ENCODE data around the gene SULT1A2. TPM values are rescaled to one million over a fixed set of nuclear protein-coding genes. Genes with fewer than 3 reads are reported as not detected.

Gene SULT1A2
- total and polyA plus RNA-seq, 2 of the 13 experiments (the other 11 are each of a cell fraction or from before 2014, with no cell fraction given): 33.0 to 34.2 TPM

DNA sequence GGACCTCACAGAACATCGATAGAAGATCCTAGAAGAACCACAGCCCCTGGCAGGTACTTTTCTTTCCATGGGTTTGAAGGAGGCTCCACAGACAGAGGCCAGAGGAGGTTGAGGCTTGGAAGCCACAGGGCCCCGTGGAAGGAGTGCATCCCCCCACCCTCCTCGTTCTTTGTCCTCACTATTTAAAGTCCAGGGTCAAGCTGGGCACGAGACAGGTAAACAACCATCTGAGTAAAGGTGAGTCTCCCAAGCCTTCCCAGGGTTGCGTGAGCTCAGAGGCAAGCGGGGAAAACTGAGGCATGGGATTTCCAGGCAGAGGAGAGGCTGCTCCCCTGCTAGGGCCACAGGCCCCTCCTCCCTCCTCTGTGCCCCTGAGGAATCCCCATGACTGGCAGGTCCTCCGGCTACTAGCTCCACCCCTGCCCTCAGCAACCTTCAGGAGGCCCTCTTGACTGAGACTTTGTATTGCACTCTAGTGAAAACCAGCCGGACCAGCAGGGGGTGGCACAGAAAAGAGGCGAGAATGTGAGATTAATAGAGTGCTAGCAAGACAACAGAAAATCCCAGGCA lies 927 bp upstream of the SULT1A2 start:
- BruUV-seq (replicated peaks): no TSS peak
- peak overlapping the region; percentile 66 to 80 (median 69) for H3K4me3 ChIP-seq (replicated peaks in 1 of 3; ENCODE audit: insufficient read depth in 1 of 3, low read depth in 2 of 3, low read length in 3 of 3)
- H3K4me2 ChIP-seq (ENCODE audit: low read depth, low read length): peak overlapping the region; percentile 88
- under 1% methylated on average over 8 of the region's 9 CpGs for WGBS (ENCODE audit: low lambda C conversion rate)
- in situ Hi-C loops (cut with HindIII; ENCODE audit: extremely low pct_ligation_motif_present, low pct_unique_long_range_greater_than_20kb) (no loop called here), intact Hi-C loops (cut with micrococcal nuclease; ENCODE audit: unreplicated experiment) (no loop called here)
- H3K9me3 ChIP-seq (ENCODE audit: low read length): no peaks in the 10 kb centered on the region
- FAIRE-seq: peak; percentile 60
- H3K27ac ChIP-seq (ENCODE audit: extremely low read length, insufficient read depth, low read length): peak overlapping the region; percentile 81
- H2AFZ ChIP-seq (ENCODE audit: low read length): no peak overlapping the region
- H3K79me2 ChIP-seq (ENCODE audit: insufficient read depth, low read length): peaks cover 6% of the 10 kb centered on the region
- H4K20me1 ChIP-seq (ENCODE audit: insufficient read depth, low read length): no peaks in the 10 kb centered on the region
- H3K4me1 ChIP-seq (ENCODE audit: insufficient read depth, low read length): peaks cover 55% of the 10 kb centered on the region
- peak; percentile 91 for DNase-seq (ENCODE audit: low spot score)
- H3K27me3 ChIP-seq (ENCODE audit: control insufficient read depth in 1 of 2, insufficient read depth in 2 of 2, low read length in 2 of 2): no peaks in the 10 kb centered on the region
- ATAC-seq: peak; percentile 61
- ChIA-PET POLR2A (interaction anchor here (1.5 to 3.3 kb wide), 11 partner anchors 9 to 72 kb away, joined by 3 to 175 read pairs (median 8); partner anchors contain the start of genes NUPR1, SGF29 and SULT1A1), CTCF (ENCODE audit: low intra/inter-chr PET ratio, low total read pairs) (interaction anchor here (1.7 kb wide), 1 partner anchor 18 kb away, joined by 5 read pairs; no protein-coding TSS in a partner anchor)
- no peaks in the 10 kb centered on the region for H3K36me3 ChIP-seq (replicated peaks in 1 of 2; ENCODE audit: control insufficient read depth in 1 of 2, insufficient read depth in 2 of 2, low read length in 2 of 2)
- H3K9ac ChIP-seq (ENCODE audit: insufficient read depth, low read depth, low read length): peak overlapping the region; percentile 74
- TF ChIP-seq ZNF703 (CRISPR knock-in tag; IDR thresholded peaks at IDR 0.05; ENCODE audit: borderline replicate concordance): 0 out of 2 replicates have a peak, but pooled peaks have one; percentile 15
- TF ChIP-seq, protein P1, sequence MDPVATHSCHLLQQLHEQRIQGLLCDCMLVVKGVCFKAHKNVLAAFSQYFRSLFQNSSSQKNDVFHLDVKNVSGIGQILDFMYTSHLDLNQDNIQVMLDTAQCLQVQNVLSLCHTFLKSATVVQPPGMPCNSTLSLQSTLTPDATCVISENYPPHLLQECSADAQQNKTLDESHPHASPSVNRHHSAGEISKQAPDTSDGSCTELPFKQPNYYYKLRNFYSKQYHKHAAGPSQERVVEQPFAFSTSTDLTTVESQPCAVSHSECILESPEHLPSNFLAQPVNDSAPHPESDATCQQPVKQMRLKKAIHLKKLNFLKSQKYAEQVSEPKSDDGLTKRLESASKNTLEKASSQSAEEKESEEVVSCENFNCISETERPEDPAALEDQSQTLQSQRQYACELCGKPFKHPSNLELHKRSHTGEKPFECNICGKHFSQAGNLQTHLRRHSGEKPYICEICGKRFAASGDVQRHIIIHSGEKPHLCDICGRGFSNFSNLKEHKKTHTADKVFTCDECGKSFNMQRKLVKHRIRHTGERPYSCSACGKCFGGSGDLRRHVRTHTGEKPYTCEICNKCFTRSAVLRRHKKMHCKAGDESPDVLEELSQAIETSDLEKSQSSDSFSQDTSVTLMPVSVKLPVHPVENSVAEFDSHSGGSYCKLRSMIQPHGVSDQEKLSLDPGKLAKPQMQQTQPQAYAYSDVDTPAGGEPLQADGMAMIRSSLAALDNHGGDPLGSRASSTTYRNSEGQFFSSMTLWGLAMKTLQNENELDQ (CRISPR knock-in tag; IDR thresholded peaks at IDR 0.05; ENCODE audit: borderline replicate concordance): no peak
- TF ChIP-seq KMT2A (CRISPR knock-in tag; IDR thresholded peaks at IDR 0.05): no peak; the same call in 1 of the 2 replicates
- 0 out of 2 replicates have a peak, but pooled peaks have one; percentile 44 for TF ChIP-seq TMF1 (CRISPR knock-in tag; IDR thresholded peaks at IDR 0.05; ENCODE audit: low read depth)
- TF ChIP-seq PHF8 (CRISPR knock-in tag; IDR thresholded peaks at IDR 0.05): peak; percentile 19; the same call in 1 of the 2 replicates
- TF ChIP-seq ZNF335 (CRISPR knock-in tag; IDR thresholded peaks at IDR 0.05): peak; percentile 22; the same call in 1 of the 2 replicates
- TF ChIP-seq ZNF556 (CRISPR knock-in tag; IDR thresholded peaks at IDR 0.05; ENCODE audit: borderline replicate concordance): no peak
- TF ChIP-seq ZNF562 (CRISPR knock-in tag; IDR thresholded peaks at IDR 0.05; ENCODE audit: borderline replicate concordance): no peak
- TF ChIP-seq, protein P2, sequence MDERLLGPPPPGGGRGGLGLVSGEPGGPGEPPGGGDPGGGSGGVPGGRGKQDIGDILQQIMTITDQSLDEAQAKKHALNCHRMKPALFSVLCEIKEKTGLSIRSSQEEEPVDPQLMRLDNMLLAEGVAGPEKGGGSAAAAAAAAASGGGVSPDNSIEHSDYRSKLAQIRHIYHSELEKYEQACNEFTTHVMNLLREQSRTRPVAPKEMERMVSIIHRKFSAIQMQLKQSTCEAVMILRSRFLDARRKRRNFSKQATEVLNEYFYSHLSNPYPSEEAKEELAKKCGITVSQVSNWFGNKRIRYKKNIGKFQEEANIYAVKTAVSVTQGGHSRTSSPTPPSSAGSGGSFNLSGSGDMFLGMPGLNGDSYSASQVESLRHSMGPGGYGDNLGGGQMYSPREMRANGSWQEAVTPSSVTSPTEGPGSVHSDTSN (CRISPR knock-in tag; IDR thresholded peaks at IDR 0.05): peak; percentile 85
- TF ChIP-seq, protein P3, sequence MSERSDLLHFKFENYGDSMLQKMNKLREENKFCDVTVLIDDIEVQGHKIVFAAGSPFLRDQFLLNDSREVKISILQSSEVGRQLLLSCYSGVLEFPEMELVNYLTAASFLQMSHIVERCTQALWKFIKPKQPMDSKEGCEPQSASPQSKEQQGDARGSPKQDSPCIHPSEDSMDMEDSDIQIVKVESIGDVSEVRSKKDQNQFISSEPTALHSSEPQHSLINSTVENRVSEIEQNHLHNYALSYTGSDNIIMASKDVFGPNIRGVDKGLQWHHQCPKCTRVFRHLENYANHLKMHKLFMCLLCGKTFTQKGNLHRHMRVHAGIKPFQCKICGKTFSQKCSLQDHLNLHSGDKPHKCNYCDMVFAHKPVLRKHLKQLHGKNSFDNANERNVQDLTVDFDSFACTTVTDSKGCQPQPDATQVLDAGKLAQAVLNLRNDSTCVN (CRISPR knock-in tag; IDR thresholded peaks at IDR 0.05; ENCODE audit: borderline replicate concordance): no peak
- TF ChIP-seq ZNF350 (CRISPR knock-in tag; IDR thresholded peaks at IDR 0.05; ENCODE audit: borderline replicate concordance, low read depth): peak; percentile 59; the same call in 1 of the 2 replicates
- TF ChIP-seq ZKSCAN5 (CRISPR knock-in tag; IDR thresholded peaks at IDR 0.05): no peak
- TF ChIP-seq SMC3 (IDR thresholded peaks at IDR 0.05; ENCODE audit: low read length): peak; percentile 44; the same call in 1 of the 2 replicates
- no peak for TF ChIP-seq NFIB (CRISPR knock-in tag; IDR thresholded peaks at IDR 0.05; ENCODE audit: borderline replicate concordance)
- TF ChIP-seq ZNF776 (CRISPR knock-in tag; IDR thresholded peaks at IDR 0.05): no peak
- no peak for TF ChIP-seq ZNF468 (CRISPR knock-in tag; IDR thresholded peaks at IDR 0.05)
- TF ChIP-seq HOXA5 (CRISPR knock-in tag; IDR thresholded peaks at IDR 0.05): no peak
